Measurements from ENCODE around the gene SPATC1L.

DNA sequence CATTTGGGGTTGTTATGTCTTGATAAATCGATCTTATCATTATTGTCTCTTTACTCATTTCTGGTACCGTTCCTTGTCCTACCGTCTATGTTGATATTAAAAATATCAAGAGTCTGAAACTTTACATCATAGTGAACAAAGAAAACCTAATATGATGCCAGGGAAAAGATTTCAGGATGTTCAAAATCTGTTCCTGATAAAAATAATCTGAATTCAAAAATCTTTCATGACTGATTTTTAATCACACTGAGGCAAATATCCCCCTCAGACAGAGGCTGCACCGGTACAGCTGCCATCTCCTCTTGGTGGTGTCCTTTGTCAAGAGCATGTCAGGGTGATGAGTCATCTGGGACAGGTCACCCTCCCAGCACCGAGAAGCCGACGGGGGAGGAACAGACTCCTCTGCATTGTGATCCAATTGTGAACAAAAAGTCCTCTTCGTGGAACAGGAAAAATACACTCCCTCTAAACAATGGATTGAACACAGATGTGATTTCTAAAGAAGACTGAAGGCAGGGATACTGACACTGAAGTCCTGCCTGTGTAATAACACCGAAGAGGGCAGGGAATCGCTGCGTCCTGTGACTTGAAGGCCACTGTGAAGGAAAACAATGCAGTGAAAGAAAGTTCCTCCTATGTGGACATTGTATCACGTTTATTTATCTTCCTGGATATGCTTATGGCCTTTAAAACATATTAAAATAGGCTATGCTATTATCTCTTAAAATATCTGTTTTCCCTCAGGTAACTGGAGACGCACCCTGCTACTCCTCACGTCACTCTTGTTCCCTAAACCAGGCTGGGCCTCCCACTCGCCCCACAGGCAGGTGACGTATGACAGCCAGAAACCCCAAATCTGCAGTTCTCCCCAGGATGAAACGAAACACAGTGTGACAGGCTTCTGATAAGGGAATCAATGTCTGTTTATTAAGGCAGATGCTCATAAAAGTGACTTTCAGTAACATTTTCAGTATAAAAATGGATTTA, 4.3 kb upstream of the SPATC1L start:
- TF ChIP-seq HDAC2 (IDR thresholded peaks at IDR 0.05; ENCODE audit: borderline replicate concordance in 1 of 2, low read depth in 2 of 2, low read length in 2 of 2) (no peak), SIN3A (conservative IDR thresholded peaks at IDR 0.05 in 1 of 2, IDR thresholded peaks at IDR 0.05 in 1 of 2; ENCODE audit: low read depth in 1 of 2, low read length in 2 of 2) (no peak), SP1 (IDR thresholded peaks at IDR 0.05; ENCODE audit: low read depth, low read length) (no peak), CHD1 (IDR thresholded peaks at IDR 0.05; ENCODE audit: low read depth, low read length) (no peak), POLR2A (IDR thresholded peaks at IDR 0.05; ENCODE audit: control extremely low read depth in 1 of 2, low read depth in 2 of 2, low read length in 2 of 2) (no peak), TAF1 (IDR thresholded peaks at IDR 0.05; ENCODE audit: low read depth, low read length) (no peak)
- TF ChIP-seq, protein P1, sequence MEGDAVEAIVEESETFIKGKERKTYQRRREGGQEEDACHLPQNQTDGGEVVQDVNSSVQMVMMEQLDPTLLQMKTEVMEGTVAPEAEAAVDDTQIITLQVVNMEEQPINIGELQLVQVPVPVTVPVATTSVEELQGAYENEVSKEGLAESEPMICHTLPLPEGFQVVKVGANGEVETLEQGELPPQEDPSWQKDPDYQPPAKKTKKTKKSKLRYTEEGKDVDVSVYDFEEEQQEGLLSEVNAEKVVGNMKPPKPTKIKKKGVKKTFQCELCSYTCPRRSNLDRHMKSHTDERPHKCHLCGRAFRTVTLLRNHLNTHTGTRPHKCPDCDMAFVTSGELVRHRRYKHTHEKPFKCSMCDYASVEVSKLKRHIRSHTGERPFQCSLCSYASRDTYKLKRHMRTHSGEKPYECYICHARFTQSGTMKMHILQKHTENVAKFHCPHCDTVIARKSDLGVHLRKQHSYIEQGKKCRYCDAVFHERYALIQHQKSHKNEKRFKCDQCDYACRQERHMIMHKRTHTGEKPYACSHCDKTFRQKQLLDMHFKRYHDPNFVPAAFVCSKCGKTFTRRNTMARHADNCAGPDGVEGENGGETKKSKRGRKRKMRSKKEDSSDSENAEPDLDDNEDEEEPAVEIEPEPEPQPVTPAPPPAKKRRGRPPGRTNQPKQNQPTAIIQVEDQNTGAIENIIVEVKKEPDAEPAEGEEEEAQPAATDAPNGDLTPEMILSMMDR (IDR thresholded peaks at IDR 0.05; ENCODE audit: control extremely low read depth in 1 of 3, insufficient read depth in 1 of 3, low read depth in 1 of 3, low read length in 3 of 3), result no peak
- TF ChIP-seq, protein P2, sequence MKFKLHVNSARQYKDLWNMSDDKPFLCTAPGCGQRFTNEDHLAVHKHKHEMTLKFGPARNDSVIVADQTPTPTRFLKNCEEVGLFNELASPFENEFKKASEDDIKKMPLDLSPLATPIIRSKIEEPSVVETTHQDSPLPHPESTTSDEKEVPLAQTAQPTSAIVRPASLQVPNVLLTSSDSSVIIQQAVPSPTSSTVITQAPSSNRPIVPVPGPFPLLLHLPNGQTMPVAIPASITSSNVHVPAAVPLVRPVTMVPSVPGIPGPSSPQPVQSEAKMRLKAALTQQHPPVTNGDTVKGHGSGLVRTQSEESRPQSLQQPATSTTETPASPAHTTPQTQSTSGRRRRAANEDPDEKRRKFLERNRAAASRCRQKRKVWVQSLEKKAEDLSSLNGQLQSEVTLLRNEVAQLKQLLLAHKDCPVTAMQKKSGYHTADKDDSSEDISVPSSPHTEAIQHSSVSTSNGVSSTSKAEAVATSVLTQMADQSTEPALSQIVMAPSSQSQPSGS (IDR thresholded peaks at IDR 0.05; ENCODE audit: low read length), result no peak
